Measurements from ENCODE around the gene SHKBP1. TPM values are rescaled to one million over a fixed set of nuclear protein-coding genes. Genes with fewer than 3 reads are reported as not detected.
"Not testable (repeated sequence)": the region's sequence is repeated elsewhere in the genome, so short reads cannot be mapped to it uniquely, and the experiment has no call there.

Gene SHKBP1
- total RNA-seq, 2 donors from 2014 or later, result 131 to 149 TPM

GRCh38 chr19:40614622-40615411 is 38.1 kb downstream of the SHKBP1 start:
- peaks cover 38 to 44% of the 10 kb centered on the region in 2 donors for H3K4me1 Mint-ChIP-seq (ENCODE audit: low read depth in 2 of 2)
- no peak for ATAC-seq

GRCh38 chr19:40616178-40616577 is 39.5 kb downstream of the SHKBP1 start:
- Mint-ChIP-seq H3K9me3 (no peaks in the 10 kb centered on the region), H3K27me3 (no peaks in the 10 kb centered on the region), H3K4me1 (ENCODE audit: low read depth in 2 of 2) (peaks cover 25 to 36% of the 10 kb centered on the region in 2 donors), H3K36me3 (peaks cover 6% of the 10 kb centered on the region), H3K4me3 (no peak overlapping the region), H3K27ac (no peak overlapping the region)
- DNase-seq (ENCODE audit: low spot score) (no peak), ATAC-seq (no peak)

More at GRCh38 chr19:40614622-40615411, 38.1 kb downstream of the SHKBP1 start:
- DNase-seq (ENCODE audit: low spot score), result no peak
- Mint-ChIP-seq H3K36me3 (peaks cover 3% of the 10 kb centered on the region), H3K27me3 (no peaks in the 10 kb centered on the region), H3K27ac (peak overlapping the region; percentile 62 to 92), H3K4me3 (peak overlapping the region; percentile 89), H3K9me3 (no peaks in the 10 kb centered on the region)

GRCh38 chr19:40616941-40617340 is 40.3 kb downstream of the SHKBP1 start:
- no peak for DNase-seq (ENCODE audit: low spot score)
- H3K27ac Mint-ChIP-seq, result no peak overlapping the region
- H3K4me3 Mint-ChIP-seq, result no peak overlapping the region
- H3K4me1 Mint-ChIP-seq (ENCODE audit: low read depth in 2 of 2), result peaks cover 25 to 38% of the 10 kb centered on the region in 2 donors
- peaks cover 6% of the 10 kb centered on the region for H3K36me3 Mint-ChIP-seq
- no peak for ATAC-seq
- H3K9me3 Mint-ChIP-seq, result no peaks in the 10 kb centered on the region
- H3K27me3 Mint-ChIP-seq, result no peaks in the 10 kb centered on the region

GRCh38 chr19:40617961-40618360 is 41.3 kb downstream of the SHKBP1 start:
- DNase-seq (ENCODE audit: low spot score) (no peak), ATAC-seq (no peak)
- no peaks in the 10 kb centered on the region for H3K9me3 Mint-ChIP-seq
- H3K27me3 Mint-ChIP-seq, result no peaks in the 10 kb centered on the region
- H3K27ac Mint-ChIP-seq, result no peak overlapping the region
- peaks cover 18 to 30% of the 10 kb centered on the region in 2 donors for H3K4me1 Mint-ChIP-seq (ENCODE audit: low read depth in 2 of 2)
- peaks cover 6% of the 10 kb centered on the region for H3K36me3 Mint-ChIP-seq
- no peak overlapping the region for H3K4me3 Mint-ChIP-seq

- Mint-ChIP-seq H3K4me3 (no peak overlapping the region), H3K36me3 (peaks cover 6% of the 10 kb centered on the region)
- no peak for ATAC-seq
These were observed 42.9 kb downstream of the SHKBP1 start for GRCh38 chr19:40619333-40620160.

GRCh38 chr19:40620161-40620485 is 43.5 kb downstream of the SHKBP1 start:
- no peaks in the 10 kb centered on the region for H3K27me3 Mint-ChIP-seq
- no peaks in the 10 kb centered on the region for H3K9me3 Mint-ChIP-seq
- no peak overlapping the region for H3K4me3 Mint-ChIP-seq
- peaks cover 12% of the 10 kb centered on the region for H3K36me3 Mint-ChIP-seq
- no peak for ATAC-seq
- peaks cover 8 to 16% of the 10 kb centered on the region in 2 donors for H3K4me1 Mint-ChIP-seq (ENCODE audit: low read depth in 2 of 2)
- H3K27ac Mint-ChIP-seq, result peak overlapping the region in 1 of 2 donors; percentile 38
- no peak for DNase-seq (ENCODE audit: low spot score)

More at GRCh38 chr19:40619333-40620160, 42.9 kb downstream of the SHKBP1 start:
- H3K9me3 Mint-ChIP-seq, result no peaks in the 10 kb centered on the region
- peaks cover 8 to 18% of the 10 kb centered on the region in 2 donors for H3K4me1 Mint-ChIP-seq (ENCODE audit: low read depth in 2 of 2)
- DNase-seq (ENCODE audit: low spot score), result no peak
- peak overlapping the region in 1 of 2 donors; percentile 38 for H3K27ac Mint-ChIP-seq
- no peaks in the 10 kb centered on the region for H3K27me3 Mint-ChIP-seq

- ATAC-seq (no peak), DNase-seq (ENCODE audit: low spot score) (no peak)
- Mint-ChIP-seq H3K9me3 (no peaks in the 10 kb centered on the region), H3K36me3 (peaks cover 12% of the 10 kb centered on the region), H3K4me1 (ENCODE audit: low read depth in 2 of 2) (peaks cover 15 to 17% of the 10 kb centered on the region in 2 donors), H3K27ac (no peak overlapping the region), H3K27me3 (no peaks in the 10 kb centered on the region), H3K4me3 (no peak overlapping the region)
These were observed 44.6 kb downstream of the SHKBP1 start for GRCh38 chr19:40621283-40621682.

GRCh38 chr19:40621966-40622772 is 45.5 kb downstream of the SHKBP1 start:
- DNase-seq (ENCODE audit: low spot score), result no peak
- Mint-ChIP-seq H3K36me3 (peaks cover 12% of the 10 kb centered on the region), H3K27ac (no peak overlapping the region), H3K9me3 (no peaks in the 10 kb centered on the region), H3K4me1 (ENCODE audit: low read depth in 2 of 2) (peaks cover 17 to 19% of the 10 kb centered on the region in 2 donors), H3K27me3 (no peaks in the 10 kb centered on the region), H3K4me3 (no peak overlapping the region)
- ATAC-seq, result no peak

- Mint-ChIP-seq H3K4me1 (ENCODE audit: low read depth in 2 of 2) (peaks cover 18 to 19% of the 10 kb centered on the region in 2 donors), H3K9me3 (no peaks in the 10 kb centered on the region), H3K36me3 (peaks cover 12% of the 10 kb centered on the region), H3K4me3 (no peak overlapping the region), H3K27ac (no peak overlapping the region), H3K27me3 (no peaks in the 10 kb centered on the region)
- DNase-seq (ENCODE audit: low spot score) (no peak), ATAC-seq (no peak)
These were observed 46.1 kb downstream of the SHKBP1 start for GRCh38 chr19:40622773-40623075.

- no peaks in the 10 kb centered on the region for H3K27me3 Mint-ChIP-seq
- H3K36me3 Mint-ChIP-seq, result peaks cover 12% of the 10 kb centered on the region
- peak in 1 of 2 donors; percentile 20 for ATAC-seq
- DNase-seq (ENCODE audit: low spot score), result no peak
- peaks cover 18 to 19% of the 10 kb centered on the region in 2 donors for H3K4me1 Mint-ChIP-seq (ENCODE audit: low read depth in 2 of 2)
- no peaks in the 10 kb centered on the region for H3K9me3 Mint-ChIP-seq
- H3K27ac Mint-ChIP-seq, result no peak overlapping the region
- H3K4me3 Mint-ChIP-seq, result no peak overlapping the region
These were observed 47.0 kb downstream of the SHKBP1 start for GRCh38 chr19:40623403-40624251.

GRCh38 chr19:40624369-40625153 is 47.9 kb downstream of the SHKBP1 start:
- not testable (repeated sequence) for H3K9me3 Mint-ChIP-seq; ATAC-seq; H3K27me3 Mint-ChIP-seq; H3K4me3 Mint-ChIP-seq; DNase-seq (ENCODE audit: low spot score)
- Mint-ChIP-seq H3K27ac (peak overlapping the region; percentile 29 to 58), H3K4me1 (ENCODE audit: low read depth in 2 of 2) (peaks cover 17 to 19% of the 10 kb centered on the region in 2 donors), H3K36me3 (peaks cover 12% of the 10 kb centered on the region)

GRCh38 chr19:40625406-40626120 is 48.9 kb downstream of the SHKBP1 start:
- peak; percentile 43 to 54 for ATAC-seq
- no peaks in the 10 kb centered on the region for H3K9me3 Mint-ChIP-seq

More at GRCh38 chr19:40625406-40626120, 48.9 kb downstream of the SHKBP1 start:
- peaks cover 13 to 19% of the 10 kb centered on the region in 2 donors for H3K4me1 Mint-ChIP-seq (ENCODE audit: low read depth in 2 of 2)
- no peaks in the 10 kb centered on the region for H3K27me3 Mint-ChIP-seq
- no peak for DNase-seq (ENCODE audit: low spot score)
- H3K4me3 Mint-ChIP-seq, result no peak overlapping the region
- peak overlapping the region; percentile 29 to 58 for H3K27ac Mint-ChIP-seq
- H3K36me3 Mint-ChIP-seq, result peaks cover 12% of the 10 kb centered on the region
